GM23338 (cell line): Measurements from ENCODE around the gene RNASET2. TPM values are rescaled to one million over a fixed set of nuclear protein-coding genes. Genes with fewer than 3 reads are reported as not detected.

Experiments used
- ATAC-seq: fragments of 200-7000 bp; cut with Tn5 transposase; 3 replicates; pipeline ENCODE4 v1.9.1; 2020
- DNase-seq: peaks from one replicate; pipeline ENCODE4 v3.0.0-alpha.2; 2015; ENCODE audit warnings: low spot score
- H2AFZ ChIP-seq: fragments of 200-600 bp; sonication (generic); 2 replicates; pipeline ENCODE4 v1.8.0; 2016; ENCODE audit warnings: antibody characterized with exemption, mild to moderate bottlenecking, moderate library complexity
- H3F3A ChIP-seq: fragments of 200-600 bp; sonication (generic); replicated peaks from 2 replicates; pipeline ENCODE4 v1.8.0; 2017; ENCODE audit warnings: antibody characterized with exemption, mixed run types, low read depth
- H3K27ac ChIP-seq: fragments of 200-600 bp; sonication (generic); 2 replicates; pipeline ENCODE4 v1.6.1; 2016; ENCODE audit warnings: low read depth
- H3K27me3 ChIP-seq: fragments of 200-600 bp; sonication (generic); 2 replicates; pipeline ENCODE4 v1.8.0; 2016; ENCODE audit warnings: mild to moderate bottlenecking, mixed run types, moderate library complexity; ENCODE audit not compliant: insufficient read depth
- H3K36me3 ChIP-seq: fragments of 200-600 bp; sonication (generic); 2 replicates; pipeline ENCODE4 v1.8.0; 2016; ENCODE audit warnings: mild to moderate bottlenecking; ENCODE audit not compliant: insufficient read depth
- H3K4me1 ChIP-seq: fragments of 200-600 bp; sonication (generic); 2 replicates; pipeline ENCODE4 v1.8.0; 2016; ENCODE audit warnings: mild to moderate bottlenecking, moderate library complexity; ENCODE audit not compliant: insufficient read depth
- H3K4me2 ChIP-seq: fragments of 200-600 bp; sonication (generic); 2 replicates; pipeline ENCODE4 v1.7.1; 2017; ENCODE audit warnings: mixed run types
- H3K4me3 ChIP-seq: fragments of 200-600 bp; sonication (generic); 2 replicates; pipeline ENCODE4 v1.6.1; 2016; ENCODE audit warnings: mixed run types
- H3K79me2 ChIP-seq: fragments of 200-600 bp; sonication (generic); replicated peaks from 2 replicates; pipeline ENCODE4 v1.8.0; 2017; ENCODE audit warnings: mild to moderate bottlenecking; ENCODE audit not compliant: insufficient read depth
- H3K9me2 ChIP-seq: fragments of 200-600 bp; sonication (generic); 2 replicates; pipeline ENCODE4 v1.8.0; 2017; ENCODE audit not compliant: insufficient read depth
- H4K20me1 ChIP-seq: fragments of 200-600 bp; sonication (generic); replicated peaks from 2 replicates; pipeline ENCODE4 v1.8.0; 2017; ENCODE audit warnings: mild to moderate bottlenecking; ENCODE audit not compliant: insufficient read depth
- H3K27ac Mint-ChIP-seq: 2 replicates; pipeline ENCODE4 v1.8.0; 2020; ENCODE audit warnings: inconsistent platforms, mild to moderate bottlenecking, moderate library complexity, mixed read lengths
- H3K27me3 Mint-ChIP-seq: 3 replicates; pipeline ENCODE4 v1.8.0; 2022; ENCODE audit warnings: low read depth, mild to moderate bottlenecking, moderate library complexity, mixed read lengths, inconsistent platforms; ENCODE audit not compliant: insufficient read depth, poor library complexity
- H3K36me3 Mint-ChIP-seq: 3 replicates; pipeline ENCODE4 v1.8.0; 2021; ENCODE audit warnings: low read depth, mild to moderate bottlenecking, inconsistent platforms, moderate library complexity, mixed read lengths
- H3K4me1 Mint-ChIP-seq: 3 replicates; pipeline ENCODE4 v1.8.0; 2020; ENCODE audit warnings: mild to moderate bottlenecking, inconsistent platforms, mixed read lengths
- H3K4me3 Mint-ChIP-seq: 3 replicates; pipeline ENCODE4 v1.8.0; 2021; ENCODE audit warnings: moderate library complexity, mild to moderate bottlenecking, inconsistent platforms, mixed read lengths
- H3K9me3 Mint-ChIP-seq: 3 replicates; pipeline ENCODE4 v1.8.0; 2020; ENCODE audit warnings: moderate library complexity, mild to moderate bottlenecking, inconsistent platforms, mixed read lengths
- CREB1 ChIP-seq: fragments of 250-450 bp; sonication (Bioruptor Pico); IDR thresholded peaks from 2 replicates; pipeline ENCODE4 v1.5.0; 2020; ENCODE audit warnings: low read depth, mild to moderate bottlenecking, moderate library complexity
- ETS1 ChIP-seq: IDR thresholded peaks from 2 replicates; pipeline ENCODE4 v1.6.1; 2016; ENCODE audit warnings: antibody characterized with exemption
- EZH2 ChIP-seq: fragments of 200-600 bp; sonication (generic); IDR thresholded peaks from one replicate; pipeline ENCODE4 v1.8.0; 2017; ENCODE audit warnings: antibody characterized with exemption, mild to moderate bottlenecking, low read depth; ENCODE audit not compliant: unreplicated experiment
- EZH2phosphoT487 ChIP-seq: fragments of 200-600 bp; sonication (generic); IDR thresholded peaks from one replicate; pipeline ENCODE4 v1.8.1; 2018; ENCODE audit warnings: antibody characterized with exemption; ENCODE audit not compliant: unreplicated experiment
- JUNB ChIP-seq: IDR thresholded peaks from one replicate; pipeline ENCODE4 v1.6.1; 2016; ENCODE audit warnings: antibody characterized with exemption; ENCODE audit not compliant: unreplicated experiment
- NANOG ChIP-seq: IDR thresholded peaks from 2 replicates; pipeline ENCODE4 v1.6.1; 2016; ENCODE audit warnings: antibody characterized with exemption, borderline replicate concordance
- POLR2AphosphoS5 ChIP-seq: IDR thresholded peaks from 2 replicates; pipeline ENCODE4 v1.6.1; 2016; ENCODE audit warnings: antibody characterized with exemption, low read depth
- ZNF114 ChIP-seq: fragments of 250-450 bp; sonication (Bioruptor Pico); IDR thresholded peaks from 2 replicates; pipeline ENCODE4 v1.5.0; 2020; ENCODE audit warnings: mild to moderate bottlenecking, moderate library complexity
- ZNF331 ChIP-seq: fragments of 250-450 bp; sonication (Bioruptor Pico); IDR thresholded peaks from 2 replicates; pipeline ENCODE4 v1.5.0; 2020; ENCODE audit warnings: low read depth, mild to moderate bottlenecking, moderate library complexity
- polyA plus RNA-seq: library from polyadenylated mRNA; unstranded; fragments of >200 nt; fragmentation: Nextera tagmentation; extraction: Ambion mirVana; gene quantifications from 2 replicates; pipeline ENCODE4 v1.2.1, GENCODE V29; 2016
- total RNA-seq: library from RNA; depleted of rRNA; stranded (reverse); fragments of >200 nt; shearing (Covaris generic); gene quantifications from 2 replicates; pipeline ENCODE4 v1.2.3, GENCODE V29; 2014
- TF ChIP-seq, protein P1 (sequence below), 2 experiments: fragments of 200-600 bp in 1 of 2; sonication (generic) in 1 of 2; conservative IDR thresholded peaks; 2 replicates each; pipeline versions ENCODE4 v1.5.1 to v1.6.1; 2016 to 2017; ENCODE audit warnings: antibody characterized with exemption in 2 of 2, low read depth in 2 of 2, mild to moderate bottlenecking in 2 of 2, moderate library complexity in 1 of 2
- TF ChIP-seq, protein P2 (sequence below): fragments of 250-450 bp; sonication (Bioruptor Pico); IDR thresholded peaks from 2 replicates; pipeline ENCODE4 v1.5.0; 2020; ENCODE audit warnings: mild to moderate bottlenecking, moderate library complexity

Gene RNASET2
- total and polyA plus RNA-seq, 2 experiments from 2014 or later, result 40.5 to 62.8 TPM

- no peak overlapping the region for H2AFZ ChIP-seq
- no peak overlapping the region for H3K4me3 ChIP-seq
- Mint-ChIP-seq H3K27ac (0 out of 2 replicates have a peak overlapping the region, but pooled peaks have one; percentile 54), H3K4me1 (peaks cover 10% of the 10 kb centered on the region; the same call in 2 of the 3 replicates), H3K36me3 (peaks cover 16% of the 10 kb centered on the region), H3K27me3 (no peaks in the 10 kb centered on the region), H3K4me3 (no peak overlapping the region), H3K9me3 (no peaks in the 10 kb centered on the region; the same call in 2 of the 3 replicates)
- ATAC-seq, result no peak; the same call in 2 of the 3 replicates
- no peak overlapping the region for H3K4me2 ChIP-seq
- no peaks in the 10 kb centered on the region for H3K9me2 ChIP-seq
- H3K4me1 ChIP-seq, result no peaks in the 10 kb centered on the region
- peaks cover 4% of the 10 kb centered on the region; the same call in 1 of the 2 replicates for H3K36me3 ChIP-seq
- no peak overlapping the region for H3K27ac ChIP-seq
- TF ChIP-seq, protein P1, sequence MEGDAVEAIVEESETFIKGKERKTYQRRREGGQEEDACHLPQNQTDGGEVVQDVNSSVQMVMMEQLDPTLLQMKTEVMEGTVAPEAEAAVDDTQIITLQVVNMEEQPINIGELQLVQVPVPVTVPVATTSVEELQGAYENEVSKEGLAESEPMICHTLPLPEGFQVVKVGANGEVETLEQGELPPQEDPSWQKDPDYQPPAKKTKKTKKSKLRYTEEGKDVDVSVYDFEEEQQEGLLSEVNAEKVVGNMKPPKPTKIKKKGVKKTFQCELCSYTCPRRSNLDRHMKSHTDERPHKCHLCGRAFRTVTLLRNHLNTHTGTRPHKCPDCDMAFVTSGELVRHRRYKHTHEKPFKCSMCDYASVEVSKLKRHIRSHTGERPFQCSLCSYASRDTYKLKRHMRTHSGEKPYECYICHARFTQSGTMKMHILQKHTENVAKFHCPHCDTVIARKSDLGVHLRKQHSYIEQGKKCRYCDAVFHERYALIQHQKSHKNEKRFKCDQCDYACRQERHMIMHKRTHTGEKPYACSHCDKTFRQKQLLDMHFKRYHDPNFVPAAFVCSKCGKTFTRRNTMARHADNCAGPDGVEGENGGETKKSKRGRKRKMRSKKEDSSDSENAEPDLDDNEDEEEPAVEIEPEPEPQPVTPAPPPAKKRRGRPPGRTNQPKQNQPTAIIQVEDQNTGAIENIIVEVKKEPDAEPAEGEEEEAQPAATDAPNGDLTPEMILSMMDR (conservative IDR thresholded peaks at IDR 0.05; ENCODE audit: low read depth in 2 of 2), result no peak
- no peak for TF ChIP-seq POLR2AphosphoS5
- no peak for TF ChIP-seq EZH2
- TF ChIP-seq NANOG, result no peak
- TF ChIP-seq ETS1, result no peak
- no peak for TF ChIP-seq ZNF331 (CRISPR knock-in tag)
- TF ChIP-seq, protein P2, sequence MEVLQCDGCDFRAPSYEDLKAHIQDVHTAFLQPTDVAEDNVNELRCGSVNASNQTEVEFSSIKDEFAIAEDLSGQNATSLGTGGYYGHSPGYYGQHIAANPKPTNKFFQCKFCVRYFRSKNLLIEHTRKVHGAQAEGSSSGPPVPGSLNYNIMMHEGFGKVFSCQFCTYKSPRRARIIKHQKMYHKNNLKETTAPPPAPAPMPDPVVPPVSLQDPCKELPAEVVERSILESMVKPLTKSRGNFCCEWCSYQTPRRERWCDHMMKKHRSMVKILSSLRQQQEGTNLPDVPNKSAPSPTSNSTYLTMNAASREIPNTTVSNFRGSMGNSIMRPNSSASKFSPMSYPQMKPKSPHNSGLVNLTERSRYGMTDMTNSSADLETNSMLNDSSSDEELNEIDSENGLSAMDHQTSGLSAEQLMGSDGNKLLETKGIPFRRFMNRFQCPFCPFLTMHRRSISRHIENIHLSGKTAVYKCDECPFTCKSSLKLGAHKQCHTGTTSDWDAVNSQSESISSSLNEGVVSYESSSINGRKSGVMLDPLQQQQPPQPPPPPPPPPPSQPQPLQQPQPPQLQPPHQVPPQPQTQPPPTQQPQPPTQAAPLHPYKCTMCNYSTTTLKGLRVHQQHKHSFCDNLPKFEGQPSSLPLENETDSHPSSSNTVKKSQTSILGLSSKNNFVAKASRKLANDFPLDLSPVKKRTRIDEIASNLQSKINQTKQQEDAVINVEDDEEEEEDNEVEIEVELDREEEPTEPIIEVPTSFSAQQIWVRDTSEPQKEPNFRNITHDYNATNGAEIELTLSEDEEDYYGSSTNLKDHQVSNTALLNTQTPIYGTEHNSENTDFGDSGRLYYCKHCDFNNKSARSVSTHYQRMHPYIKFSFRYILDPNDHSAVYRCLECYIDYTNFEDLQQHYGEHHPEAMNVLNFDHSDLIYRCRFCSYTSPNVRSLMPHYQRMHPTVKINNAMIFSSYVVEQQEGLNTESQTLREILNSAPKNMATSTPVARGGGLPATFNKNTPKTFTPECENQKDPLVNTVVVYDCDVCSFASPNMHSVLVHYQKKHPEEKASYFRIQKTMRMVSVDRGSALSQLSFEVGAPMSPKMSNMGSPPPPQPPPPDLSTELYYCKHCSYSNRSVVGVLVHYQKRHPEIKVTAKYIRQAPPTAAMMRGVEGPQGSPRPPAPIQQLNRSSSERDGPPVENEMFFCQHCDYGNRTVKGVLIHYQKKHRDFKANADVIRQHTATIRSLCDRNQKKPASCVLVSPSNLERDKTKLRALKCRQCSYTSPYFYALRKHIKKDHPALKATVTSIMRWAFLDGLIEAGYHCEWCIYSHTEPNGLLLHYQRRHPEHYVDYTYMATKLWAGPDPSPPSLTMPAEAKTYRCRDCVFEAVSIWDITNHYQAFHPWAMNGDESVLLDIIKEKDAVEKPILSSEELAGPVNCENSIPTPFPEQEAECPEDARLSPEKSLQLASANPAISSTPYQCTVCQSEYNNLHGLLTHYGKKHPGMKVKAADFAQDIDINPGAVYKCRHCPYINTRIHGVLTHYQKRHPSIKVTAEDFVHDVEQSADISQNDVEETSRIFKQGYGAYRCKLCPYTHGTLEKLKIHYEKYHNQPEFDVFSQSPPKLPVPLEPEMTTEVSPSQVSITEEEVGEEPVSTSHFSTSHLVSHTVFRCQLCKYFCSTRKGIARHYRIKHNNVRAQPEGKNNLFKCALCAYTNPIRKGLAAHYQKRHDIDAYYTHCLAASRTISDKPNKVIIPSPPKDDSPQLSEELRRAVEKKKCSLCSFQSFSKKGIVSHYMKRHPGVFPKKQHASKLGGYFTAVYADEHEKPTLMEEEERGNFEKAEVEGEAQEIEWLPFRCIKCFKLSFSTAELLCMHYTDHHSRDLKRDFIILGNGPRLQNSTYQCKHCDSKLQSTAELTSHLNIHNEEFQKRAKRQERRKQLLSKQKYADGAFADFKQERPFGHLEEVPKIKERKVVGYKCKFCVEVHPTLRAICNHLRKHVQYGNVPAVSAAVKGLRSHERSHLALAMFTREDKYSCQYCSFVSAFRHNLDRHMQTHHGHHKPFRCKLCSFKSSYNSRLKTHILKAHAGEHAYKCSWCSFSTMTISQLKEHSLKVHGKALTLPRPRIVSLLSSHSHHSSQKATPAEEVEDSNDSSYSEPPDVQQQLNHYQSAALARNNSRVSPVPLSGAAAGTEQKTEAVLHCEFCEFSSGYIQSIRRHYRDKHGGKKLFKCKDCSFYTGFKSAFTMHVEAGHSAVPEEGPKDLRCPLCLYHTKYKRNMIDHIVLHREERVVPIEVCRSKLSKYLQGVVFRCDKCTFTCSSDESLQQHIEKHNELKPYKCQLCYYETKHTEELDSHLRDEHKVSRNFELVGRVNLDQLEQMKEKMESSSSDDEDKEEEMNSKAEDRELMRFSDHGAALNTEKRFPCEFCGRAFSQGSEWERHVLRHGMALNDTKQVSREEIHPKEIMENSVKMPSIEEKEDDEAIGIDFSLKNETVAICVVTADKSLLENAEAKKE (CRISPR knock-in tag), result no peak
- TF ChIP-seq JUNB, result no peak
- no peak for TF ChIP-seq CREB1 (CRISPR knock-in tag)
- TF ChIP-seq ZNF114 (CRISPR knock-in tag), result no peak
- TF ChIP-seq EZH2phosphoT487, result no peak
- DNase-seq, result no peak
- H3F3A ChIP-seq, result no peaks in the 10 kb centered on the region
- no peaks in the 10 kb centered on the region for H3K79me2 ChIP-seq
- H3K27me3 ChIP-seq, result no peaks in the 10 kb centered on the region
- peaks cover 5% of the 10 kb centered on the region; the same call in 1 of the 2 replicates for H4K20me1 ChIP-seq
Observed at GRCh38 chr6:166940643-166941068, 15.7 kb downstream of the RNASET2 start.
